NCI-H187 (cell line): ENCODE data around the gene ANTXR2.
"Not testable (repeated sequence)": the region's sequence is repeated elsewhere in the genome, so short reads cannot be mapped to it uniquely, and the experiment has no call there.

Experiments used
- DNase-seq, 2 experiments: peaks; one replicate each; lab custom pipeline; 2025; lab: John Stamatoyannopoulos, UW

Gene ANTXR2

DNA sequence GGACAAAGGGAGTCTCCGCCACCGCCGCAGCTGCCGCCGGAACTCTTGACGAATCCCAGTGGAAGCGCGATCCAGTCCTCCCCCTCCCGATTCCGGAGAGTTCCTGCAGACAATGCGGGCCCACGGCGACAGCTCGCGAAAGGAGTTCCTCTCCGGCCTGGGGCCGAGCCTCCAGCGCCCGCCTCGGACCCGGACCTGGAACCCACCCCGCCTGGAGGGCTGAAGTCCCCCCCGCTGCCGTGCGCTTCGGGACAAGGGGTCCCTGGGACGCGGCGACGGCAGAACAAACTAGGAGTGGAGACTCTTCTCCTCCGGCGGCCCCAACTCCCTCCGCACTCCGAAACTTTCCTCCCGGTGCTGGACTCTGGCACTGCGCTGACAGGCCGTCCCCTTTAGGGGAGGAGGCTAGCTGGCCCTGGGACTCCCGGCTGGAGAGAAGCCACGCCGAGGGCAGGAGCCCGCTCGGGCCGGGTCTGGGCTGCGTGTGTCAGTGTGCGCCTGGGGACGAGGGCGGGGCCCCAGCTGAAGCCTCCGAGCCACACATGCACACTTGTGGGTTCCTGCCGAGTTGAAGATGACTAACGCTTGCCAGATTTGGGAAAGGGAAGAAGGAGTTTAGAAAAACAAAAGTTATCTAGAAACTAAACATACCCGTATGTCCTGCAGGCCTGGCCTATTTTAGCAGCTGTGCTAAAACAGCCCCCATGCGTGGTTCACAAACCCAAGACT lies at the start of gene ANTXR2:
ANTXR2 (minus strand) TSS at position 486 of the 729 bp plus-strand sequence. CDS start 669 bp downstream, outside the sequence.
- peak in 1 of 2 experiments; percentile 48 for DNase-seq

DNA sequence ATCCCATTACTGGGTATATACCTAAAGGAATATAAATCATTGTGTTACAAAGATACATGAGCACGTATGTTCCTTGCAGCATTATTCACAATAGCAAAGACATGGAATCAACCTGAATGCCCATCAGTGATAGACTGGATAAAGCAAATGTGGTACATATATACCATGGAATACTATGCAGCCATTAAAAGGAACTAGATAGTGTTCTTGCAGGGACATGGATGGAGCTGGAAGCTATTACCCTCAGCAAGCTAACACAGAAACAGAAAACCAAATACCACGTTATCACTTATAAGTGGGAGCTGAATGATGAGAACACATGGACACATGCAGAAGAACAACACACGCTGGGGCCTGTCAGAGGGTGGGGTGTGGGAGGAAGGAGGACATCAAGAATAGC lies 48.8 kb upstream of the ANTXR2 start:
- not testable (repeated sequence) for DNase-seq

DNA sequence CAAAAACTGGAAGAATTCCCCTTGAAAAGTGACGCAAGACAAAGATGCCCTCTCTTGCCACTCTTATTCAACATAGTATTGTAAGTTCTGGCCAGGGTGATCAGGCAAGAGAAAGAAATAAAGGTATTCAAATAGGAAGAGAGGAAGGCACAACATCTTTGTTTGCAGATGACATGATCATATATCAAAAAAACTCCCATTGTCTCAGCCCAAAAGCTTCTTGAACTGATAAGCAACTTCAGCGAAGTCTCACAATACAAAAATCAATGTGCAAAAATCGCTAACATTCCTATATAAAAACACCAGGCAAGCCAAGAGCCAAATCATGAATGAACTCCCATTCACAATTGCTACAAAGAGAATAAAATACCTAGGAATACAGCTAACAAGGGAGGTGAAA lies 46.6 kb upstream of the ANTXR2 start:
- not testable (repeated sequence) for DNase-seq

DNA sequence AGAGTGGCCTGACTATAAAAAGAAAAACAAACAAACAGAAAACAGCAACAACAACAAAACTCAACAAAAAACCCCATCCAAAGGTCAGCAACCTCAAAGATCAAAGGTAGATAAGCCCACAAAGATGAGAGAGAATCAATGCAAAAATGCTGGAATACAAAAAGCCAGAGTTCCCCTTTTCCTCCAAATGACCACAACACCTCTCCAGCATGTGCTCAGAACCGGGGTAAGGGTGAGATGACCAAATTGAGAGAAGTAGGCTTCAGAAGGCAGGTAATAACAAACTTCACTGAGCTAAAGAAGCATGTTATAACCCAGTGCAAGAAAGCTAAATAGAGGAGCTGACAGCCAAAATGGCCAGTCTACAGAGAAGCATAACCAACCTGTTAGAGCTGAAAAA lies 43.5 kb upstream of the ANTXR2 start:
- no peak for DNase-seq

DNA sequence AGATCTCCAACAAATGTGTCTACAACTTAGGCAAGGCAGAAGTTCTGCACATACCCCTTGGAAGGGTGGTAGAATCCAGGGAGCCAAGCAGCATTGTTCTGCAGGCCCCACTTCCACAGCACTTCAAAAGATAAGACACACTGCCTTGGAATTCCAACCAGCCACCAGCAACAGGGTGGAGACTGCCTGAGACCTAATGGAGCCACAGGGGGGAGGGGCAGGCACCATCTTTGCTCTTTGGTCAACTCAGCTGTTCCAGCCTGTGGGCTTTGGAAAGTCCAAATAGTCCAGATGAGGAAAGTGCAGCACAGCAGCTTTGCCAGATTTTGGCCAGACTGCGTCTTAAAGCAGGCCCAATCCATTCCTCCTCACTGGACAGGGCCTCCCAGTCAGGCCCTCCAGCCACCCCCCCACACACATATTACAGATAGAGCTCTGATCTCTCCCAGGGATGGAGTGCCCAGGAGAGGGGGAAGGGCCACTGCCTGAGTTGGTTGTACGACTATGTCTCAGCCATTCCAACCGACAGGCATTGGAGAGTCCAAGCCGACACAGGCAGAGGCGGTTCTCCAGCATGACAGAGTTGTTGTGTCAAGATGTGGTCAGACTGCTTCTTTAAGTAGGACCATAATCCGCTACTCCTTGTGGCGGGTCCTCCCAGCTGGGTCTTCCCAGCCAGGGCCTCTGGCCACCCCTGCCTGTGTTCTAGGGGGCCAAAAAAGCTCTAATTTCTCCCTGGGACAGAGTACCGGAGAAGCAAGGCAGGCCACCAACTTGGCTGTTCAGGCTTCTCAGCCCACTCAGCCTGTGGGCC lies 42.5 kb upstream of the ANTXR2 start:
- no peak for DNase-seq

DNA sequence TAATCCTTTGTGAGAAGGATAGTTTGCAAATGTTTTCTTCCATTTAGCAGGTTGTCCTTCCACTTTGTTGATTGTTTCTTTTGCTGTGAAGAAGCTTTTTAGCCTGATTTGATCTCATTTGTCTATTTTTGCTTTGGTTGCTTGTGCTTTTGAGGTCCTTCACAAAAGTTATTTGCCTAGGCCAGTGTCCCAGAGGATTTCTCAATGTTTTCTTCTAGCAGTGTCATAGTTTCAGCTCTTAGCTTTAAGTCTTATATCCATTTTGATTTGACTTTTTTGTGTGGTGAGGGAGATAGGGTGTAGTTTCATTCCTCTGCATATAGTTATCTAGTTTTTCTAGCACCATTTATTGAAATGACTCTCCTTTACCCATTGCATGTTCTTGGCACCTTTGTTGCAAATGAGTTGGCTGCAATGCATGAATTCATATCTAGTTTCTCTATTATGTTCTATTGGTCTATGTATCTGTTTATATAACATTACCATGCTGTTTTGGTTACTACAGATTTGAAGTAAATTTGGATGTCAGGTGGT lies 41.8 kb upstream of the ANTXR2 start:
- no peak for DNase-seq

DNA sequence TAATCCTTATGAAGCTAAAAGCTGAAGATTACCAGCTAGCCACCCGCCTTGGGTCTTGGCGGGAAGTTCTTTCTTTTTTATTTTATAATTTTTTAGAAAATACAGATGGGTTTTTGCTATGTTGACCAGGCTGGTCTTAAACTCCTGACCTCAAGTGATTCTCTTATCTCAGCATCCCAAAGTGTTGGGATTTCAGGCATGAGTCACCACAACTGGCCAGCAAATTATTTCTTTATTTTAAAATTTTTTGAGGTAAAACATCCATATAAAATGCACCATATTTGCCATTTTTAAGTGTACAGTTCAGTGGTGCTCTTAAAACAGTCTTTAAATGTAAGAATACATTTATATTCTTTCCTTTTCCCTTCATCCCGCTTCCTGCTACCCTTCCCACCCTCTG lies 40.6 kb upstream of the ANTXR2 start:
- DNase-seq, result no peak

DNA sequence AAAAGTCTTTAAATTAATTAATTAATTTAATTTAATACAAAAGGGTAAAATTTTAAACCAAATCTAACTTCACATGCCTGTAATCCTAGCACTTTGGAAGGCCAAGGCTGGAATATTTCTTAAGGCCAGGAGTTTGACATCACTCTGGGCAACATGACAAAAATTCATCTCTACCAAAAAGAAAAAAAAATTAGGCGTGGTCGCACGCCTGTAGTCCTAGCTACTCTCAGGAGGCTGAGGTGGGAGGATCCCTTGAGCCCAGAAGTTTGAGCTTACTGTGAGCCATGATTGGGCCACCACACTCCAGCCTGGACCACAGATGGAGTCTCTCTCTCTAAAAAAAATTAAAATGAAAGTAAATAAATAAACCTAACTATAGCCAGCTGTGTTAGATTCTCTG lies 39.2 kb upstream of the ANTXR2 start:
- no peak for DNase-seq

DNA sequence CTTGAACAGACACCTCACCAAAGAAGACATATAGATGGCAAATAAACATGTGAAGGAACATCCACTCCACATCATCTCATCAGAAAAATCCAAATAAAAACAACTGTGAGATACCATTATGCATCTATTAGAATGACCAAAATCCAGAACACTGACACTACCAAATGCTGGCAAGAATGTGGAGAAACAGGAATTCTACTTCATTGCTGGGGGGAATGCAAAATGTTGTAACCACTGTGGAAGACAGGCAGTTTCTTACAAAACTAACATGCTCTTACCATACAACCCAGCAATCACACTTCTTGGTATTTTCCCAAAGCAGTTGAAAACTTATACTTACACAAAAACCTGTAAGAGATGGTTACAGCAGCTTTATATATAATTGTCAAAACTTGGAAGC lies 38.2 kb upstream of the ANTXR2 start:
- no peak for DNase-seq

DNA sequence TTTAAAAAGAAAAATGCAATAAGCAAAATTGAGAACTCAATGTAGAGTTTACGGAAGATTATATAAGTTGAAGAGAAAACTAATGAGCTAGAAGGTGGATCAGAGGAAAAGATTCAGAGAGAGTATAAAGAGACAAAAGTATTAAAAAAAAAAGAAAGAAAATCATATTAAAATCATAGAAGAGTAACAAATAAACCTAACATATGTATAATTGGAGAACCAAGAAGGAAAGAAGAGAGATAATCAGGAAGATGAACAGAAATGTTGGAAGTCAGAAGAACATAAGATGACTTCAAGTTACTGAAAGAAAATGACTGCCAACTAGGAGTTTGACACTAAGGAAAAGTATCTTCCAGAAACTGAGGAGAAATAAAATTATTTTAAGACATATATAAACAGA lies 34.3 kb upstream of the ANTXR2 start:
- DNase-seq, result no peak

DNA sequence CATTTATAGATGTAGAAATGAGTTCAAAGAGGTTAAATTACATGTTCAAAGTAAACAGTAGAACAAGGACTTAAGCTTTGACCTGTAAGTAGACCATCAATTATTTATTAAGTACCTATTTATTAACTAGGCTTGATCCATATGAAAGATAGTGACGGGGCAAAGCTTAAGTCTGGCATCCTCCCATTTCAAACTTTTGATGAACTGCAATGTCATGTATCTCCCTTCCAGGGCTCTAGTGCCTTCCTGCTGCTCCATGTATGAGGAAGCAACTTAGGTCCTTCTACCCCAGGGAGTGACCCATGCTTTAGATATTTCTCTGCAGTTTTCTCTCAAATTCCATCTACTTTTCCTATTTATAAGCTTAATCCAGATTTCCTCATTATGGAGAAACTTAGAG lies 31.9 kb upstream of the ANTXR2 start:
- no peak for DNase-seq

DNA sequence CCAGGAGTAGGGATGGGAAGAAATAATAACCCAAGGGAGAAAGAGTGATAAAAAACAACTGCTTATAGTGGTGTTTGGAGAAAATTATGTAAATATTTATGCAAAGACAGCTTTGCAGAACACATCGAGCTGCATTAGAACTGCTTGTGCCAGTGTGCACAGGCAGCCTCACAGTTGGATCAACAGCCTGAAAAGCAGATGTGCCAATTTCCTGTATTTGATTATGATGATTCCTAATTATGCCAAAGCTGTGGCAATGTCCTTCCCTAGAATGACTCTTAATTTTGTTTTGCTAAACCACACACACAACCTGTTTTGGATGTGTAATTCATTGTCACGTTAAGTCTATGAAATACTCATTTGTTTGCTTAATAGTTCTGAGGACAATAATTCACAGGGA lies 30.6 kb upstream of the ANTXR2 start:
- DNase-seq, result no peak

DNA sequence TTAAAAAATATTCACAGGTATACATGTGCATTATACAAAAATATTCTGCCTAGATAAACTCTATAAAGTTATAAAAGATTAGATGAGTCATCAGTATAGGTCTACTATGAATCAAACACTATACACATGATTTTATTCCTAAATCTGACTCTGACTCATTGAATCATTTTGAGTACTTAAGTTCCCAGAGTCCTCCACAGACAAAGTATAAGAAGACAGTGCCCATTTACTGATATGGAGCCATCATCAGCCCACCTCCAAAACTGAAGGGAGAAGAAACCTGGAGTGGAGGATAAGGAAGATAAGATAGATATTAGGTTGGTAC lies 28.7 kb upstream of the ANTXR2 start:
- DNase-seq, result no peak

DNA sequence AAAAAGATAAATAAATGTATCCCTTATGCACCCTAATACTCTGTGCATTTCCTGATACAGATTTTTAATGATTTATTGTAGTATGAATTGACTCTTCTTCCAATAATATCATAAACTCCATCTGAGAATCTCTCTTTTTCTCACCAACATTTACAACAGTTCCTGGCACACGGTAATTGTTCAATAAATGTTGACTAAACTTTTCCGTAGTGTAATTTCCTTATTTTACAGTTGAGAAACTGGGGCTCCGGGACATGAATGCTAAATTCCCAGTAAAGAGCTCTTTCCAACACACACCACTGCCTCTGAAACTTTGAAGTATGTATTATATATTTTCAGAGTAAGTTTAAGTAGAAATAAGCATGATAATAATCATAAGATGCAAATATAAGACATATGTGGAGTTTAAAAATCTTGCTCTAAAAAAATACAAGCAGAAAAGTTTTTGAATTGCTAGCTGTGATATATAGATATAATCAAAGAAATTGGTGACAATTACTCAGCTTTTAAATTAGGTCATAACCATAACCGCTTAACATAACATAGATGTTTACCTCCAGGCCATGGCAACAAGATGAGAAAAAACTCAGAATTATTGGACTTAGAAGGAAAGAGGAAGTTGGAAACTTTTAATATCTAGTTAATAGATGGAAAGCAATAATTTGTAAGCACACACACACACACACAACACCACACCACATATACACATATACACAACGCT lies 28.2 kb upstream of the ANTXR2 start:
- no peak for DNase-seq

DNA sequence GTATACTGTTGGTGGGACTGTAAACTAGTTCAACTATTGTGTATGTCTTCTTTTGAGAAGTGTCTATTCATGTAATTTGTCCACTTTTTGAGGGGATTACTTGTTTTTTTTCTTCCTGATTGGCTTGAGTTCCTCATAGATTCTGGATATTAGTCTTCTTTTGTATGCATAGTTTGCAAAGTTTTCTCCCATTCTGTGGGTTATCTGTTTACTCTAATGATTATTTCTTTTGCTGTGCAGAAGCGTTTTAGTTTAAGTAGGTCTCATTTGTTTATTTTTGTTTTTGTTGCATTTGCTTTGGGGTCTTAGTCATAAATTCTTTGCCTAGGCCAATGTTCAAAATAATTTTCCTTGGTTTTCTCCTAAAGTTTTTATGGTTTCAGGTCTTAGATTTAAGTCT lies 26.6 kb upstream of the ANTXR2 start:
- DNase-seq, result no peak

DNA sequence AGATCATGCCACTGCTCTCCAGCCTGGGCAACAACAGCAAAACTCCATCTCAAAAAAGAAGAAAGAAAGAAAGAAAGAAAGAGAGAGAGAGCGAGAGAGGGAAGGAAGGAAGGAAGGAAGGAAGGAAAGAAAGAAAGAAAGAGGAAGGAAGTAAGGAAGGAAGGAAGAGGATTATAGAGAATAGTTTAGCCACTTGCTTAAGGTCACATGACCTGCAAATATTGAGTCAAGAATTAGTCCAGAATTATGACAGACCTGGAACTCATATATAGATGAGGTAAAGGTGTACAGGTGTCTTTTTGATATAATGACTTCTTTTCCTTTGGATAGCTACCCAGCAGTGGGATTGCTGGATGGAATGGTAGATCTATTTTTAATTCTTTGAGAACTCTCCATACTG lies 25.6 kb upstream of the ANTXR2 start:
- no peak for DNase-seq

DNA sequence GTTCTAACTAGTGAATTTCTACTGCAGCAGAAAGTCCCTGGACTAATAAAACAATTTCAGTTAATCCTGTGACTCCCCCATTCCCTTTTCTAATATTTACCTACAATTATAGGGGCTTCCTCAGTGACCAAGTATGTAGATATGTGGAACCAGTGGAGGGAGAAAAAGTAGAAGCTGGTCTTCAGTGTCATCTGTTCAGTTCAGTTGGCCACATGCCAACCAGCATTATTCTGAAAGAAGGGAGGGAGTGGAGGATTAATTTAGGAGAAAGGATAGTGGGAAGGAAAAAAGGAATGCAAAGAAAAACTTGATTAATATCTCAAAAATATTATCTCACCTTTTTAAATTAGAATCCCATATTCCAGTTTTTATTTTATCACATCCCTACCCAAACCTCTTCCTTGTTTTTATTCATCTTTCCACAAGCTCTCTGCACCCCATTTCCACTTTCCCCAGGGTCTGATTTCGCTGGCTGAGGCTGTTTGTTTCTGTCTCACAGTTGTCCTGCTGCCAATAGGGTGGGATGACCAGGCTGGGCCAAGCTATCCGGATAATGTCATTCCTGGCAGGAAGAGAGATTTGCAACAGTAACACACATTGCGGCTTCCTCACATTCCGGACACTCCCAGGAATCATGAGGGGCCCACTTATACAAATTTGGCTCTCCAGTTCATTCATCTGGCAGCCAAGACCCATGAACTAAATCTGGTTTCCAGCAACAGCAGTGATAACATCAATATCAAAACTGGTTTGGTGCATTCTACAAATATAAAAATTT lies 24.6 kb upstream of the ANTXR2 start:
- DNase-seq, result no peak

DNA sequence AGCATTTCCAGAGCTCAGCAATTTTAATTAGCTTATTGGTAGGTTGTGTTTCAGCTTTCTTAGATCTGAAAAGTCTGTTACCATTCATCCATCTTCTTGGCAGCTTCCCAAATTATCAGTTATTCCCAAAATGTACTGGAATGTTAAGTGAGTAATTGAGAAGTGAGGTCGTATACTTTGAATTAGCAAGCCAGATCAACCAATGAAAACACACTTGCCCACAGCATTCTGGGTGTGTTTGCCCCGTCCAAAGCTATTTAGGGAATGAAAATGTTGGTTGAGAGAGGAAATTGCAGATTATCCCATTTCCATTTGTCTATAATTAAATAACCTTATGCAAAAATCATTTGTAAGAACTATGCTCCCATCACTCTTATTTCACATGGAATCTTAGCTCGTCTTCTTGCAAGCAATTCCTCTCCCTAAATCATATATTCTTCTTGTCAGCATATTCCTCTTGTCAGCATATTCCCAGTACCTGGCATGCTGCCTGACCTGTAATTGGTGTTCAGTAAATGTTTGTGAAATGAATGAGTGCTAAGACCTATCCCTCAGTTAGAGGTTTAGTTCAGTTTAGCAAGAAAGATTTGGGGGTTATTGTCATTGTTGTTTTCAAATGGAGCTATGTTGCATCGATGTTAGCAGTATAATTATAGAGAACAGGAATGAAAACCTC lies 23.3 kb upstream of the ANTXR2 start:
- DNase-seq, result no peak

DNA sequence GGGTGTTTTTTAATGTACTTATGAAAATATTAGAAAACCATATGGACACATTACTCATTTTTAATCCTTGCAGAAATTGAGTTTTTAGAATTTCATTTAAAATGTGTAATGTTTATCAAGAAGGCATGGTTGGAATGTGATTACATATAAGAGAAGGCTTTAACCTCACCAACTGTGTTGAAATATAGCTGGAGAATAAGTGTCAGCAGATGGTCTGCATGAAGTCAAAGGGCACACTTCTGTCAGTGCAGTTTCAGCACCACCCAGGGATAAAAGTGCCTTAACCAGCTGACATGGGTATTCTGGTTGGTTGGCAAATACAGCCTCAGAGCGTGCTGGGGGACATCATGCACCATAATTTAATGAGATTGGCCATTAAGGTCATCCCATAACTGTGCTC lies 21.2 kb upstream of the ANTXR2 start:
- no peak for DNase-seq

DNA sequence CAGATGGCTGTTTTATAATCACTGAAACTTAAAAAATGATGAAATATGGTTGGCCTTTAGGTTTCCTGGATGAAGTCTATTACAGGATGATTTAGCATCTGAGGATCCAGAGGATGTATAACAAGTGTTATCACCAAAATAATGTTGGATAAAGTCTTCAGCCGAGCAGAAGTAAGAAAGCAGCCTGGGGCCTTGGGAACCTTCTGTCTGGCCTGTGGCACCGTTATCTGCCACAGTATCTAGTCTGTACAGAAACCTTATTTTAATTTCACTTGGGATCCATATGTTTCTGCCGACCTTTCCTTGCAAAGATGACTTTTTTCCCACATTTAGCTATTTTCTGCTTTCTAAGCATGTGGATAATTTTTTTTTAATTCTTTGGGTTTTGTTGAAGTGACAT lies 20.5 kb upstream of the ANTXR2 start:
- no peak for DNase-seq

DNA sequence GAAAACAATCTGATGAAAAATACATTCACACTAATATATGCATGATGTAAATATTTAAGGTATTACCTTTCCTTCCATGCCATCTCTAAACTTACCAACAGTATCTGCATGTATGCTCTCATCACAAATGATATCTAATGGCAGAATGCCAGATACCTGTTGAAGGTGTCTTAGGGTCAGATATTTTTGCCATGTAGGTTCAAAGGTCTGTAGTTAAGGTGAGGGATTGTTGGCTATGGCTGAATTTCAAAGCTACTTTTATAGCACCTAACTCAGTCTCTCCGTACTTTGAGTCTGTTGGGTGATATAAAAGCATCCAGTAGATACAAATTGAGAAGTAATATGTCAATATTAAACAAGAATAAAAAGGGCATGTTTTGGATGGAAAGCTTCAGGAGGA lies 19.8 kb upstream of the ANTXR2 start:
- DNase-seq, result no peak
